Suppressor macrophage treated with lipopolysaccharide for 4 hours (primary cell): ENCODE data around the gene AACS.
"Not testable (repeated sequence)": the region's sequence is repeated elsewhere in the genome, so short reads cannot be mapped to it uniquely, and the experiment has no call there.

Experiments used
- DNase-seq: peaks from one replicate; pipeline ENCODE4 v3.0.0-alpha.2; 2020

Gene AACS

GRCh38 chr12:125092872-125093680, 27.8 kb downstream of the AACS start:
- no peak for DNase-seq

GRCh38 chr12:125093681-125094330, 28.6 kb downstream of the AACS start:
- DNase-seq = no peak

GRCh38 chr12:125096894-125097293, 31.7 kb downstream of the AACS start:
- no peak for DNase-seq

GRCh38 chr12:125097427-125097826, 32.2 kb downstream of the AACS start:
- no peak for DNase-seq

- no peak for DNase-seq
These were observed 33.6 kb downstream of the AACS start for GRCh38 chr12:125098676-125099408.

GRCh38 chr12:125099409-125099782, 34.2 kb downstream of the AACS start:
- no peak for DNase-seq

- no peak for DNase-seq
These were observed 35.6 kb downstream of the AACS start for GRCh38 chr12:125100551-125101434.

GRCh38 chr12:125104982-125105381, 39.7 kb downstream of the AACS start:
- no peak for DNase-seq

GRCh38 chr12:125105600-125105999, 40.4 kb downstream of the AACS start:
- no peak for DNase-seq

GRCh38 chr12:125110641-125111360, 45.6 kb downstream of the AACS start:
- DNase-seq = no peak

GRCh38 chr12:125111403-125111802, 46.2 kb downstream of the AACS start:
- DNase-seq = no peak

- not testable (repeated sequence) for DNase-seq
These were observed 47.4 kb downstream of the AACS start for GRCh38 chr12:125112614-125113013.

GRCh38 chr12:125113263-125113662, 48.0 kb downstream of the AACS start:
- no peak for DNase-seq

- no peak for DNase-seq
These were observed 48.6 kb downstream of the AACS start for GRCh38 chr12:125113789-125114188.

GRCh38 chr12:125114365-125115141, 49.3 kb downstream of the AACS start:
- no peak for DNase-seq

GRCh38 chr12:125120566-125120965, 55.3 kb downstream of the AACS start:
- DNase-seq = no peak

- no peak for DNase-seq
These were observed 55.9 kb downstream of the AACS start for GRCh38 chr12:125121106-125121505.

- DNase-seq = no peak
These were observed 57.4 kb downstream of the AACS start for GRCh38 chr12:125122668-125123067.

- no peak for DNase-seq
These were observed 59.2 kb downstream of the AACS start for GRCh38 chr12:125124320-125124966.

- no peak for DNase-seq
These were observed 60.0 kb downstream of the AACS start for GRCh38 chr12:125125271-125125670.
